Fibroblast of lung (primary cell): ENCODE data around the gene KRT7. TPM values are rescaled to one million over a fixed set of nuclear protein-coding genes. Genes with fewer than 3 reads are reported as not detected.

ENCODE experiments used
- DNase-seq, 2 donors: peaks; one replicate each; pipeline versions ENCODE4 v3.0.0 to v3.0.0-alpha.2; 2010; ENCODE audit warnings: low read depth in 2 of 2
- H2AFZ ChIP-seq: 2 replicates; pipeline ENCODE4 v1.5.1; 2012; ENCODE audit warnings: low read length, control low read depth, inconsistent platforms
- H3K27ac ChIP-seq: 2 replicates; pipeline ENCODE4 v1.5.1; 2011; ENCODE audit warnings: low read length, control low read depth; ENCODE audit not compliant: insufficient read depth
- H3K27me3 ChIP-seq: 2 replicates; pipeline ENCODE4 v1.5.1; 2011; ENCODE audit warnings: mild to moderate bottlenecking, low read length; ENCODE audit not compliant: control insufficient read depth, insufficient read depth
- H3K36me3 ChIP-seq: 2 replicates; pipeline ENCODE4 v1.5.1; 2011; ENCODE audit warnings: low read length; ENCODE audit not compliant: control insufficient read depth, insufficient read depth
- H3K4me1 ChIP-seq: 2 replicates; pipeline ENCODE4 v1.5.1; 2011; ENCODE audit warnings: low read length; ENCODE audit not compliant: control insufficient read depth, insufficient read depth; ENCODE audit errors: extremely low read depth
- H3K4me2 ChIP-seq: 2 replicates; pipeline ENCODE4 v1.5.1; 2011; ENCODE audit warnings: low read length, control low read depth; ENCODE audit not compliant: insufficient read depth; ENCODE audit errors: extremely low read depth
- H3K4me3 ChIP-seq, 4 experiments: fragments of 200-600 bp in 1 of 4; sonication (generic) in 1 of 4; replicated peaks in 1 of 4; 2 replicates each; pipeline ENCODE4 v1.5.1; 2011 to 2016; ENCODE audit warnings: low read length in 4 of 4, low read depth in 3 of 4, mild to moderate bottlenecking in 3 of 4, control low read depth in 2 of 4, inconsistent platforms in 1 of 4, mixed read lengths in 1 of 4; ENCODE audit not compliant: insufficient read depth in 1 of 4; ENCODE audit errors: control extremely low read depth in 1 of 4
- H3K79me2 ChIP-seq: 2 replicates; pipeline ENCODE4 v1.5.1; 2012; ENCODE audit warnings: mild to moderate bottlenecking, low read length, inconsistent platforms; ENCODE audit not compliant: control insufficient read depth, insufficient read depth
- H3K9ac ChIP-seq: 2 replicates; pipeline ENCODE4 v1.5.1; 2011; ENCODE audit warnings: mild to moderate bottlenecking, low read length, control low read depth; ENCODE audit not compliant: insufficient read depth
- H3K9me3 ChIP-seq: 2 replicates; pipeline ENCODE4 v1.5.1; 2012; ENCODE audit warnings: low read depth, low read length; ENCODE audit not compliant: control insufficient read depth, insufficient read depth
- H4K20me1 ChIP-seq: 2 replicates; pipeline ENCODE4 v1.5.1; 2011; ENCODE audit warnings: low read length; ENCODE audit not compliant: control insufficient read depth, insufficient read depth; ENCODE audit errors: extremely low read depth
- EZH2 ChIP-seq: IDR thresholded peaks from 2 replicates; pipeline ENCODE4 v1.5.1; 2012; ENCODE audit warnings: low read length, control low read depth, mild to moderate bottlenecking; ENCODE audit errors: missing control alignments
- polyA plus RNA-seq, 2 donors: library from polyadenylated mRNA; depleted of rRNA in 1 of 2; stranded (reverse) in 1 of 2; unstranded in 1 of 2; fragments of >200 nt; gene quantifications; 2 replicates each; pipeline ENCODE4 v1.2.1, GENCODE V29; 2011 to 2012; ENCODE audit warnings: missing spikeins in 1 of 2
- total RNA-seq: library from RNA; depleted of rRNA; stranded (reverse); fragments of >200 nt; gene quantifications from 2 replicates; pipeline ENCODE4 v1.2.1, GENCODE V29; 2014
- TF ChIP-seq, protein P1 (sequence below), 2 donors: IDR thresholded peaks in 1 of 2; conservative IDR thresholded peaks in 1 of 2; 1 replicate in 1 of 2; 2 replicates in 1 of 2; pipeline ENCODE4 v1.5.1; 2011 to 2012; ENCODE audit warnings: low read length in 2 of 2, control low read depth in 1 of 2, inconsistent platforms in 1 of 2, low read depth in 1 of 2, mild to moderate bottlenecking in 1 of 2

Gene KRT7
- total and polyA plus RNA-seq, 2 donors (not counting 1 experiment from before 2014, with no cell fraction given) = 3.5 to 8.6 TPM

DNA sequence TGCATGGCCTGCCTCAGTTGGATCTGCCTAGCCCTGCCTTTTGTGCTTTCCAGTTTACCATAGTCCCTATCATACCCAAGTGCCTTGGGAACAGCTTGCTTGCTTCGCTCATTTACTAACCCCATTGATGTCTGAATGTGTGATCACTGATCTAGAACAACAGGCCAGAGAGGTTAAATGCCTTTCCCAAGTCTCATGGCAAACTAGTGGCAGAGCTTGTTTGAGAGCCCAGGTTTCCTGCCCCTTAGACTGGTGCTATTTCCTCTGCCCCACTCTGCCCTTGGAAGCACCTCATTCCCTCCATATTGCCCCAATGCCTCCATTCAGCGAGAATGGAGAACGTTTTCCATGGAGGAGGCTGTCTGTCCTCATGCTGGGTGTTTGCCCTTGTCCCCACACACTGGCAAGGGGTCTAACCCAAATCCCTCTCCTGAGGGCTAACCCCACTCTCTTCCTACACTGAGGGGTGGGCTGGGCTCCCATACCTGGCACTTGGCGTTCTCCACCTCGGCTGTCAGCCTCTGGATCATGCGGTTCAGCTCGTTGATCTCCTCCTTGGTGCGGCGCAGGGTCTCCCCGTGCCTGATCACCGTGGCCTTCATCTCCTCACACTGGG, 19.8 kb downstream of the KRT7 start:
- no peaks in the 10 kb centered on the region for H4K20me1 ChIP-seq
- H3K9ac ChIP-seq = no peak overlapping the region
- H3K36me3 ChIP-seq = no peaks in the 10 kb centered on the region
- no peaks in the 10 kb centered on the region for H3K4me1 ChIP-seq
- H3K4me3 ChIP-seq = no peak overlapping the region
- no peaks in the 10 kb centered on the region for H3K79me2 ChIP-seq
- no peak overlapping the region for H2AFZ ChIP-seq
- no peak overlapping the region for H3K27ac ChIP-seq
- no peak for TF ChIP-seq EZH2
- TF ChIP-seq, protein P1, sequence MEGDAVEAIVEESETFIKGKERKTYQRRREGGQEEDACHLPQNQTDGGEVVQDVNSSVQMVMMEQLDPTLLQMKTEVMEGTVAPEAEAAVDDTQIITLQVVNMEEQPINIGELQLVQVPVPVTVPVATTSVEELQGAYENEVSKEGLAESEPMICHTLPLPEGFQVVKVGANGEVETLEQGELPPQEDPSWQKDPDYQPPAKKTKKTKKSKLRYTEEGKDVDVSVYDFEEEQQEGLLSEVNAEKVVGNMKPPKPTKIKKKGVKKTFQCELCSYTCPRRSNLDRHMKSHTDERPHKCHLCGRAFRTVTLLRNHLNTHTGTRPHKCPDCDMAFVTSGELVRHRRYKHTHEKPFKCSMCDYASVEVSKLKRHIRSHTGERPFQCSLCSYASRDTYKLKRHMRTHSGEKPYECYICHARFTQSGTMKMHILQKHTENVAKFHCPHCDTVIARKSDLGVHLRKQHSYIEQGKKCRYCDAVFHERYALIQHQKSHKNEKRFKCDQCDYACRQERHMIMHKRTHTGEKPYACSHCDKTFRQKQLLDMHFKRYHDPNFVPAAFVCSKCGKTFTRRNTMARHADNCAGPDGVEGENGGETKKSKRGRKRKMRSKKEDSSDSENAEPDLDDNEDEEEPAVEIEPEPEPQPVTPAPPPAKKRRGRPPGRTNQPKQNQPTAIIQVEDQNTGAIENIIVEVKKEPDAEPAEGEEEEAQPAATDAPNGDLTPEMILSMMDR (conservative IDR thresholded peaks at IDR 0.05 in 1 of 2, IDR thresholded peaks at IDR 0.05 in 1 of 2; ENCODE audit: low read depth in 1 of 2, low read length in 2 of 2) = no peak
- DNase-seq = no peak
- H3K9me3 ChIP-seq = no peaks in the 10 kb centered on the region
- no peak overlapping the region for H3K4me2 ChIP-seq
- peaks cover 21% of the 10 kb centered on the region for H3K27me3 ChIP-seq

- H3K9me3 ChIP-seq = no peaks in the 10 kb centered on the region
- H4K20me1 ChIP-seq = no peaks in the 10 kb centered on the region
- H3K79me2 ChIP-seq = no peaks in the 10 kb centered on the region
- H3K4me3 ChIP-seq = no peak overlapping the region
- no peak overlapping the region for H3K9ac ChIP-seq
- no peak overlapping the region for H2AFZ ChIP-seq
- no peak overlapping the region for H3K4me2 ChIP-seq
- no peaks in the 10 kb centered on the region for H3K36me3 ChIP-seq
- H3K27ac ChIP-seq = no peak overlapping the region
- no peak for DNase-seq
- peaks cover 25% of the 10 kb centered on the region for H3K27me3 ChIP-seq
- no peak for TF ChIP-seq EZH2
- TF ChIP-seq, protein P1 (conservative IDR thresholded peaks at IDR 0.05 in 1 of 2, IDR thresholded peaks at IDR 0.05 in 1 of 2; ENCODE audit: low read depth in 1 of 2, low read length in 2 of 2) = no peak
- H3K4me1 ChIP-seq = no peaks in the 10 kb centered on the region
These were observed 20.5 kb downstream of the KRT7 start for GRCh38 chr12:52253391-52254179.

GRCh38 chr12:52254180-52254964, 21.3 kb downstream of the KRT7 start:
- no peak overlapping the region for H3K4me2 ChIP-seq
- H3K9ac ChIP-seq = no peak overlapping the region
- H3K36me3 ChIP-seq = no peaks in the 10 kb centered on the region
- H3K27me3 ChIP-seq = peaks cover 28% of the 10 kb centered on the region
- TF ChIP-seq, protein P1 (conservative IDR thresholded peaks at IDR 0.05 in 1 of 2, IDR thresholded peaks at IDR 0.05 in 1 of 2; ENCODE audit: low read depth in 1 of 2, low read length in 2 of 2) = no peak
- TF ChIP-seq EZH2 = no peak
- no peak overlapping the region for H2AFZ ChIP-seq
- no peaks in the 10 kb centered on the region for H3K9me3 ChIP-seq
- no peak overlapping the region for H3K4me3 ChIP-seq
- no peak overlapping the region for H3K27ac ChIP-seq
- no peak for DNase-seq
- no peaks in the 10 kb centered on the region for H3K4me1 ChIP-seq
- H4K20me1 ChIP-seq = no peaks in the 10 kb centered on the region
- no peaks in the 10 kb centered on the region for H3K79me2 ChIP-seq
